ENCODE data around the gene SYT17.

SYT17 gene

GRCh38 chr16:19167710-19168370 is at the start of gene SYT17:
SYT17 (plus strand) TSS chr16:19168240; CDS start chr16:19168647, 407 bp downstream.
- no peak for TF ChIP-seq ISL1 (CRISPR knock-in tag; IDR thresholded peaks at IDR 0.05)
- TF ChIP-seq ZFP3 (CRISPR knock-in tag; IDR thresholded peaks at IDR 0.05), result peak; percentile 41; the same call in 1 of the 2 replicates

GRCh38 chr16:19118938-19119431 is 49.1 kb upstream of the SYT17 start:
- no peak for TF ChIP-seq RARB (CRISPR knock-in tag; IDR thresholded peaks at IDR 0.05)
- TF ChIP-seq TOX (CRISPR knock-in tag; IDR thresholded peaks at IDR 0.05; ENCODE audit: borderline replicate concordance), result 0 out of 2 replicates have a peak, but pooled peaks have one; percentile 25
- no peak for TF ChIP-seq ZFP3 (CRISPR knock-in tag; IDR thresholded peaks at IDR 0.05)
- ATAC-seq, result peak; percentile 86

More at GRCh38 chr16:19167710-19168370, at the start of gene SYT17:
- ATAC-seq, result peak; percentile 96

- TF ChIP-seq ARNTL (CRISPR knock-in tag; IDR thresholded peaks at IDR 0.05; ENCODE audit: borderline replicate concordance, low read depth), result no peak
- TF ChIP-seq ESRRG (CRISPR knock-in tag; IDR thresholded peaks at IDR 0.05), result no peak
- TF ChIP-seq PATZ1 (CRISPR knock-in tag; IDR thresholded peaks at IDR 0.05; ENCODE audit: borderline replicate concordance), result no peak
- no peak for TF ChIP-seq ZFP3 (CRISPR knock-in tag; IDR thresholded peaks at IDR 0.05)
- no peak for TF ChIP-seq POU6F1 (CRISPR knock-in tag; IDR thresholded peaks at IDR 0.05; ENCODE audit: borderline replicate concordance, low read depth)
- no peak for TF ChIP-seq TSHZ2 (CRISPR knock-in tag; IDR thresholded peaks at IDR 0.05)
- TF ChIP-seq ISL1 (CRISPR knock-in tag; IDR thresholded peaks at IDR 0.05), result no peak
- TF ChIP-seq GLIS3 (CRISPR knock-in tag; IDR thresholded peaks at IDR 0.05), result no peak
- TF ChIP-seq ZNF565 (CRISPR knock-in tag; conservative IDR thresholded peaks at IDR 0.05; ENCODE audit: low read depth), result no peak
- no peak for TF ChIP-seq PPARA (CRISPR knock-in tag; IDR thresholded peaks at IDR 0.05; ENCODE audit: borderline replicate concordance)
- TF ChIP-seq ZNF70 (CRISPR knock-in tag; IDR thresholded peaks at IDR 0.05), result no peak
- TF ChIP-seq BACH2 (CRISPR knock-in tag; IDR thresholded peaks at IDR 0.05; ENCODE audit: borderline replicate concordance), result no peak
- TF ChIP-seq ZC3H10 (CRISPR knock-in tag; IDR thresholded peaks at IDR 0.05), result no peak
- TF ChIP-seq CREB5 (CRISPR knock-in tag; IDR thresholded peaks at IDR 0.05; ENCODE audit: low read depth), result no peak
- no peak for TF ChIP-seq OSR1 (CRISPR knock-in tag; IDR thresholded peaks at IDR 0.05)
- TF ChIP-seq SNAI2 (CRISPR knock-in tag; IDR thresholded peaks at IDR 0.05), result no peak
- TF ChIP-seq RARB (CRISPR knock-in tag; IDR thresholded peaks at IDR 0.05), result no peak
- TF ChIP-seq TOX (CRISPR knock-in tag; IDR thresholded peaks at IDR 0.05; ENCODE audit: borderline replicate concordance), result no peak
These were observed 48.5 kb upstream of the SYT17 start for GRCh38 chr16:19119564-19119963.

GRCh38 chr16:19123535-19124178 is 44.4 kb upstream of the SYT17 start:
- TF ChIP-seq TSHZ2 (CRISPR knock-in tag; IDR thresholded peaks at IDR 0.05) (no peak), TCF4 (CRISPR knock-in tag; IDR thresholded peaks at IDR 0.05; ENCODE audit: borderline replicate concordance) (no peak), CSRNP3 (CRISPR knock-in tag; IDR thresholded peaks at IDR 0.05) (no peak), ZNF8 (CRISPR knock-in tag; IDR thresholded peaks at IDR 0.05) (no peak)
- no peak for ATAC-seq

More at GRCh38 chr16:19119564-19119963, 48.5 kb upstream of the SYT17 start:
- peak; percentile 44 for ATAC-seq
